Body of pancreas (tissue), 4 donors: Measurements from ENCODE around the gene ZSWIM7. TPM values are rescaled to one million over a fixed set of nuclear protein-coding genes. Genes with fewer than 3 reads are reported as not detected.
"Not testable (repeated sequence)": the region's sequence is repeated elsewhere in the genome, so short reads cannot be mapped to it uniquely, and the experiment has no call there.

Experiments
- ATAC-seq: fragments of 150-250 bp; one replicate; pipeline ENCODE4 v1.9.1; 2016
- DNase-seq, 4 donors: peaks; one replicate each; pipeline ENCODE4 v3.0.0-alpha.2; 2019
- H3K27ac ChIP-seq, 4 donors: fragments of 200-600 bp; sonication (generic); 1 replicate in 3 of 4; 2 replicates in 1 of 4; pipeline versions ENCODE4 v1.5.1 to v1.6.1; 2016 to 2019; ENCODE audit warnings: mild to moderate bottlenecking in 1 of 4, mixed read lengths in 1 of 4, moderate library complexity in 1 of 4
- H3K27me3 ChIP-seq, 2 donors: fragments of 200-600 bp; sonication (generic); one replicate each; pipeline ENCODE4 v1.6.0; 2016; ENCODE audit warnings: mild to moderate bottlenecking in 1 of 2
- H3K36me3 ChIP-seq, 2 donors: fragments of 200-600 bp; sonication (generic); replicated peaks in 1 of 2; 2 replicates each; pipeline ENCODE4 v1.5.1; 2016; ENCODE audit warnings: low read depth in 2 of 2; ENCODE audit not compliant: insufficient read depth in 1 of 2
- H3K4me1 ChIP-seq: fragments of 200-600 bp; sonication (generic); one replicate; pipeline ENCODE4 v1.6.0; 2016
- H3K4me3 ChIP-seq, 2 donors: fragments of 200-600 bp; sonication (generic); 1 replicate in 1 of 2; 2 replicates in 1 of 2; pipeline ENCODE4 v1.5.1; 2016 to 2019
- H3K9me3 ChIP-seq, 3 donors: fragments of 200-600 bp; sonication (generic); 1 replicate in 2 of 3; 2 replicates in 1 of 3; pipeline ENCODE4 v1.5.1; 2016
- CTCF ChIP-seq, 7 experiments: fragments of 450-650 bp in 4 of 7; fragments of 200-600 bp in 3 of 7; sonication (generic) in 3 of 7; IDR thresholded peaks; one replicate each; pipeline ENCODE4 v1.5.1; 2016 to 2019; ENCODE audit warnings: antibody characterized with exemption in 7 of 7
- POLR2A ChIP-seq, 3 donors: fragments of 450-650 bp; IDR thresholded peaks; one replicate each; pipeline ENCODE4 v1.6.1; 2016; ENCODE audit warnings: antibody characterized with exemption in 3 of 3, mild to moderate bottlenecking in 2 of 3
- WGBS, 2 donors: methylation state at CpG; one replicate each; pipeline ENCODE4 v1.1.5; 2017; 5-methylcytosine and 5-hydroxymethylcytosine counted together
- intact Hi-C: fragments of 100-400 bp; cut with DNase I; formaldehyde crosslinking; loops from one replicate; pipeline ENCODE4 v1.15.1; 2023
- total RNA-seq, 2 donors: library from RNA; depleted of rRNA; stranded (reverse); fragments of >200 nt; gene quantifications; one replicate each; pipeline ENCODE4 v1.1.0, GENCODE V29; 2016

The ZSWIM7 gene
- total RNA-seq, 2 donors from 2014 or later, result 18.2 to 18.8 TPM

GRCh38 chr17:15998031-15998562 is 1.4 kb downstream of the ZSWIM7 start:
- no peak overlapping the region for H3K4me3 ChIP-seq
- peak overlapping the region in 1 of 4 donors; percentile 97 for H3K27ac ChIP-seq

GRCh38 chr17:15996322-15996721 is 3.2 kb downstream of the ZSWIM7 start:
- intact Hi-C loops, result no loop called here
- Histone ChIP-seq H3K27ac (no peak overlapping the region), H3K36me3 (peaks cover 0 to 2% of the 10 kb centered on the region in 2 donors), H3K27me3 (no peaks in the 10 kb centered on the region), H3K4me3 (no peak overlapping the region), H3K4me1 (peaks cover 13% of the 10 kb centered on the region), H3K9me3 (no peaks in the 10 kb centered on the region)
- DNase-seq (no peak), ATAC-seq (no peak)
- 72 to 73% methylated on average over 6 of the region's 6 CpGs for WGBS, 2 donors
- no peak for TF ChIP-seq POLR2A (IDR thresholded peaks at IDR 0.05)
- no peak for TF ChIP-seq CTCF (IDR thresholded peaks at IDR 0.05)

More at GRCh38 chr17:15998031-15998562, 1.4 kb downstream of the ZSWIM7 start:
- H3K27me3 ChIP-seq, result no peaks in the 10 kb centered on the region
- WGBS, 2 donors, result 66 to 80% methylated on average over 4 of the region's 4 CpGs
- H3K36me3 ChIP-seq, result peaks cover 0 to 2% of the 10 kb centered on the region in 2 donors
- DNase-seq (no peak), ATAC-seq (no peak)
- intact Hi-C loops, result no loop called here
- H3K9me3 ChIP-seq, result no peaks in the 10 kb centered on the region
- TF ChIP-seq POLR2A (IDR thresholded peaks at IDR 0.05) (no peak), CTCF (IDR thresholded peaks at IDR 0.05) (no peak)
- peaks cover 17% of the 10 kb centered on the region for H3K4me1 ChIP-seq

- intact Hi-C loops, result no loop called here
- 80 to 85% methylated on average over 5 of the region's 5 CpGs for WGBS, 2 donors
- ATAC-seq, result no peak
- Histone ChIP-seq H3K9me3 (no peaks in the 10 kb centered on the region), H3K4me1 (no peaks in the 10 kb centered on the region), H3K27me3 (no peaks in the 10 kb centered on the region), H3K27ac (no peak overlapping the region), H3K4me3 (no peak overlapping the region), H3K36me3 (peaks cover 6 to 10% of the 10 kb centered on the region in 2 donors)
- no peak for DNase-seq
- TF ChIP-seq CTCF (IDR thresholded peaks at IDR 0.05) (no peak), POLR2A (IDR thresholded peaks at IDR 0.05) (no peak)
These were observed 17.6 kb downstream of the ZSWIM7 start for GRCh38 chr17:15981646-15982580.

GRCh38 chr17:15981208-15981607 is 18.3 kb downstream of the ZSWIM7 start:
- peaks cover 6 to 10% of the 10 kb centered on the region in 2 donors for H3K36me3 ChIP-seq
- TF ChIP-seq POLR2A (IDR thresholded peaks at IDR 0.05) (no peak), CTCF (IDR thresholded peaks at IDR 0.05) (no peak)
- no peak overlapping the region for H3K27ac ChIP-seq
- DNase-seq (no peak), ATAC-seq (no peak)
- H3K4me1 ChIP-seq, result no peaks in the 10 kb centered on the region
- intact Hi-C loops, result no loop called here
- 38 to 46% methylated on average over 2 of the region's 2 CpGs for WGBS, 2 donors
- no peaks in the 10 kb centered on the region for H3K9me3 ChIP-seq
- no peak overlapping the region for H3K4me3 ChIP-seq
- H3K27me3 ChIP-seq, result no peaks in the 10 kb centered on the region

GRCh38 chr17:15979013-15979412 is 20.5 kb downstream of the ZSWIM7 start:
- H3K27ac ChIP-seq, intact Hi-C loops, H3K4me1 ChIP-seq, H3K36me3 ChIP-seq, H3K9me3 ChIP-seq, ATAC-seq, DNase-seq, H3K4me3 ChIP-seq, H3K27me3 ChIP-seq: not testable (repeated sequence)
- WGBS, 2 donors, result 80 to 83% methylated on average over 1 of the region's 4 CpGs
